Measurements from ENCODE around the gene CD300A.

CD300A gene

GRCh38 chr17:74466111-74466827, at the start of gene CD300A:
TSS of gene CD300A (plus strand) at chr17:74466634. CDS start at chr17:74466704, 70 bp downstream.
- no peak for DNase-seq (ENCODE audit: low read depth in 2 of 2)

- DNase-seq (ENCODE audit: low read depth in 2 of 2) = no peak
These were observed 49.0 kb upstream of the CD300A start for GRCh38 chr17:74417178-74418045.

- DNase-seq (ENCODE audit: low read depth in 2 of 2) = no peak
These were observed 46.5 kb upstream of the CD300A start for GRCh38 chr17:74419928-74420411.

- DNase-seq (ENCODE audit: low read depth in 2 of 2) = no peak
These were observed 42.3 kb upstream of the CD300A start for GRCh38 chr17:74424117-74424516.

- no peak for DNase-seq (ENCODE audit: low read depth in 2 of 2)
These were observed 41.8 kb upstream of the CD300A start for GRCh38 chr17:74424657-74425056.

- DNase-seq (ENCODE audit: low read depth in 2 of 2) = no peak
These were observed 39.8 kb upstream of the CD300A start for GRCh38 chr17:74426551-74427047.

- no peak for DNase-seq (ENCODE audit: low read depth in 2 of 2)
These were observed 39.2 kb upstream of the CD300A start for GRCh38 chr17:74427048-74427762.

GRCh38 chr17:74427763-74428153, 38.7 kb upstream of the CD300A start:
- no peak for DNase-seq (ENCODE audit: low read depth in 2 of 2)

- DNase-seq (ENCODE audit: low read depth in 2 of 2) = no peak
These were observed 36.6 kb upstream of the CD300A start for GRCh38 chr17:74429604-74430384.

GRCh38 chr17:74430385-74430705, 36.1 kb upstream of the CD300A start:
- no peak for DNase-seq (ENCODE audit: low read depth in 2 of 2)

GRCh38 chr17:74430706-74431567, 35.5 kb upstream of the CD300A start:
- DNase-seq (ENCODE audit: low read depth in 2 of 2) = no peak

GRCh38 chr17:74431568-74432423, 34.6 kb upstream of the CD300A start, which contains the start of gene GPRC5C:
TSS of gene GPRC5C (plus strand) at chr17:74432088. CDS start at chr17:74439777, 7,689 bp downstream.
- peak in 1 of 2 donors; percentile 47 for DNase-seq (ENCODE audit: low read depth in 2 of 2)

GRCh38 chr17:74432424-74432690, 34.1 kb upstream of the CD300A start:
- DNase-seq (ENCODE audit: low read depth in 2 of 2) = no peak

- DNase-seq (ENCODE audit: low read depth in 2 of 2) = no peak
These were observed 33.6 kb upstream of the CD300A start for GRCh38 chr17:74432766-74433391.

- no peak for DNase-seq (ENCODE audit: low read depth in 2 of 2)
These were observed 32.9 kb upstream of the CD300A start for GRCh38 chr17:74433421-74434121.

GRCh38 chr17:74435775-74436359, 30.6 kb upstream of the CD300A start:
- DNase-seq (ENCODE audit: low read depth in 2 of 2) = no peak

GRCh38 chr17:74437702-74438101, 28.7 kb upstream of the CD300A start:
- DNase-seq (ENCODE audit: low read depth in 2 of 2) = no peak

All from stimulated activated CD8-positive, alpha-beta memory T cell treated with anti-CD3 and anti-CD28 coated beads, Interleukin-2, amount 100 ng/mL, for 48 hours (primary cell).